HepG2 (cell line): Measurements from ENCODE around the gene SPACA4. TPM values are rescaled to one million over a fixed set of nuclear protein-coding genes. Genes with fewer than 3 reads are reported as not detected.

ENCODE experiments used
- ARNTL ChIP-seq: sonication (generic); formaldehyde crosslinking; IDR thresholded peaks from 2 replicates; pipeline ENCODE4 v1.4.0; 2020; ENCODE audit warnings: mild to moderate bottlenecking, missing genetic modification reagents
- ATRX ChIP-seq: sonication (generic); formaldehyde crosslinking; IDR thresholded peaks from 2 replicates; pipeline ENCODE4 v1.4.0; 2020; ENCODE audit warnings: missing genetic modification reagents, borderline replicate concordance
- E2F2 ChIP-seq: sonication (generic); formaldehyde crosslinking; IDR thresholded peaks from 2 replicates; pipeline ENCODE4 v1.4.0; 2020; ENCODE audit warnings: missing genetic modification reagents, borderline replicate concordance
- IRX3 ChIP-seq: sonication (generic); formaldehyde crosslinking; IDR thresholded peaks from 2 replicates; pipeline ENCODE4 v1.8.1; 2023; ENCODE audit warnings: mild to moderate bottlenecking, low read depth, missing genetic modification reagents, borderline replicate concordance
- KMT2B ChIP-seq: IDR thresholded peaks from 2 replicates; pipeline ENCODE4 v1.6.1; 2016; ENCODE audit warnings: missing genetic modification reagents, missing compliant biosample characterization
- MZF1 ChIP-seq: sonication (generic); formaldehyde crosslinking; IDR thresholded peaks from 2 replicates; pipeline ENCODE4 v1.8.1; 2023; ENCODE audit warnings: mild to moderate bottlenecking, missing genetic modification reagents, borderline replicate concordance
- PAF1 ChIP-seq: IDR thresholded peaks from 2 replicates; pipeline ENCODE4 v1.6.1; 2016; ENCODE audit warnings: missing genetic modification reagents, missing compliant biosample characterization
- RARA ChIP-seq: IDR thresholded peaks from 2 replicates; pipeline ENCODE4 v1.6.1; 2016; ENCODE audit warnings: missing genetic modification reagents, missing compliant biosample characterization
- SALL2 ChIP-seq: sonication (generic); formaldehyde crosslinking; IDR thresholded peaks from 2 replicates; pipeline ENCODE4 v1.8.1; 2023; ENCODE audit warnings: mild to moderate bottlenecking, missing genetic modification reagents, inconsistent platforms
- SCMH1 ChIP-seq: sonication (generic); formaldehyde crosslinking; IDR thresholded peaks from 2 replicates; pipeline ENCODE4 v1.9.0; 2021; ENCODE audit warnings: missing genetic modification reagents, mild to moderate bottlenecking, borderline replicate concordance
- THRA ChIP-seq: sonication (generic); formaldehyde crosslinking; IDR thresholded peaks from 2 replicates; pipeline ENCODE4 v1.4.0; 2020; ENCODE audit warnings: missing genetic modification reagents, borderline replicate concordance
- ZBTB37 ChIP-seq: sonication (generic); formaldehyde crosslinking; IDR thresholded peaks from 2 replicates; pipeline ENCODE4 v1.4.0; 2020; ENCODE audit warnings: mild to moderate bottlenecking, missing genetic modification reagents
- ZMYM2 ChIP-seq: sonication (generic); formaldehyde crosslinking; IDR thresholded peaks from 2 replicates; pipeline ENCODE4 v1.8.0; 2022; ENCODE audit warnings: mild to moderate bottlenecking, missing genetic modification reagents
- ZNF10 ChIP-seq: sonication (generic); formaldehyde crosslinking; IDR thresholded peaks from 2 replicates; pipeline ENCODE4 v1.4.0; 2020; ENCODE audit warnings: mild to moderate bottlenecking, low read depth, missing genetic modification reagents, borderline replicate concordance
- ZNF101 ChIP-seq: sonication (generic); formaldehyde crosslinking; IDR thresholded peaks from 2 replicates; pipeline ENCODE4 v1.4.0; 2020; ENCODE audit warnings: mild to moderate bottlenecking, low read depth, missing genetic modification reagents, borderline replicate concordance
- ZNF142 ChIP-seq: sonication (generic); formaldehyde crosslinking; IDR thresholded peaks from 2 replicates; pipeline ENCODE4 v1.4.0; 2020; ENCODE audit warnings: missing genetic modification reagents
- ZNF274 ChIP-seq: sonication (generic); formaldehyde crosslinking; IDR thresholded peaks from 2 replicates; pipeline ENCODE4 v1.5.1; 2020; ENCODE audit warnings: mild to moderate bottlenecking, missing genetic modification reagents
- ZNF292 ChIP-seq: sonication (generic); formaldehyde crosslinking; IDR thresholded peaks from 2 replicates; pipeline ENCODE4 v1.8.1; 2022; ENCODE audit warnings: mild to moderate bottlenecking, low read depth, missing genetic modification reagents, borderline replicate concordance
- ZNF773 ChIP-seq: sonication (generic); formaldehyde crosslinking; IDR thresholded peaks from 2 replicates; pipeline ENCODE4 v1.4.0; 2020; ENCODE audit warnings: missing genetic modification reagents, borderline replicate concordance
- ZNF792 ChIP-seq: IDR thresholded peaks from 2 replicates; pipeline ENCODE4 v1.6.1; 2016
- ZSCAN9 ChIP-seq: IDR thresholded peaks from 2 replicates; pipeline ENCODE4 v1.6.1; 2016; ENCODE audit warnings: borderline replicate concordance
- polyA plus RNA-seq, 8 experiments: library from polyadenylated mRNA; depleted of rRNA in 3 of 8; stranded (reverse) in 7 of 8; unstranded in 1 of 8; fragments of >200 nt; fragmentation: Illumina TruSeq in 4 of 8; extraction: Trizol in 4 of 8; gene quantifications; 2 replicates each; pipeline versions ENCODE4 v1.2.1 to v1.2.3, GENCODE V29; 2011 to 2016; ENCODE audit warnings: low read depth in 4 of 8, missing spikeins in 1 of 8, mixed read lengths in 1 of 8; ENCODE audit not compliant: insufficient read depth in 1 of 8
- total RNA-seq, 5 experiments: library from RNA; depleted of rRNA; stranded (reverse); fragments of >200 nt; fragmentation: Illumina TruSeq; extraction: Trizol; gene quantifications; 2 replicates each; pipeline ENCODE4 v1.2.3, GENCODE V29; 2016; ENCODE audit warnings: low read depth in 1 of 5

SPACA4 gene
- total and polyA plus RNA-seq, 2 of the 13 experiments (the other 11 are each of a cell fraction or from before 2014, with no cell fraction given): not detected

- no peak for TF ChIP-seq ZBTB37 (CRISPR knock-in tag)
- TF ChIP-seq ZNF773: no peak
- peak; percentile 64 for TF ChIP-seq ZNF792 (CRISPR knock-in tag)
- no peak for TF ChIP-seq ATRX
- TF ChIP-seq SCMH1: no peak
- no peak for TF ChIP-seq ZMYM2 (CRISPR knock-in tag)
- TF ChIP-seq KMT2B (CRISPR knock-in tag): peak; percentile 69; the same call in 1 of the 2 replicates
- no peak for TF ChIP-seq PAF1 (CRISPR knock-in tag)
- no peak for TF ChIP-seq ZSCAN9 (CRISPR knock-in tag)
- no peak for TF ChIP-seq ZNF142 (CRISPR knock-in tag)
- TF ChIP-seq THRA (CRISPR knock-in tag): peak; percentile 58; the same call in 1 of the 2 replicates
- peak; percentile 91; the same call in 1 of the 2 replicates for TF ChIP-seq ZNF274
- no peak for TF ChIP-seq E2F2 (CRISPR knock-in tag)
- TF ChIP-seq SALL2 (CRISPR knock-in tag): no peak
- TF ChIP-seq ZNF10 (CRISPR knock-in tag): no peak
- TF ChIP-seq ARNTL (CRISPR knock-in tag): peak; percentile 100
- peak; percentile 31; the same call in 1 of the 2 replicates for TF ChIP-seq RARA (CRISPR knock-in tag)
- 0 out of 2 replicates have a peak, but pooled peaks have one; percentile 64 for TF ChIP-seq ZNF101 (CRISPR knock-in tag)
- peak; percentile 47; the same call in 1 of the 2 replicates for TF ChIP-seq IRX3
- no peak for TF ChIP-seq ZNF292 (CRISPR knock-in tag)
- TF ChIP-seq MZF1: no peak
Measured at GRCh38 chr19:48637449-48637947, 31.0 kb downstream of the SPACA4 start (continued).
